Right lobe of liver (tissue), 4 donors: ENCODE results near the gene DGKK.

ENCODE experiments used
- POLR2A ChIP-seq: fragments of 450-650 bp; IDR thresholded peaks from one replicate; pipeline ENCODE4 v1.6.1; 2017; ENCODE audit warnings: antibody characterized with exemption, mild to moderate bottlenecking
- TF ChIP-seq, protein P1 (sequence below), 4 donors: fragments of 200-600 bp in 3 of 4; fragments of 450-650 bp in 1 of 4; IDR thresholded peaks; one replicate each; pipeline versions ENCODE4 v1.5.1 to v1.8.0; 2016 to 2022; ENCODE audit warnings: antibody characterized with exemption in 4 of 4, mild to moderate bottlenecking in 2 of 4
- donor health status: DM: no; HTN: no; CAD: no.
- donor health status: DM: no; HTN: no; CAD: no.
- donor health status: DM: no; HTN: yes; CAD: no.

DNA sequence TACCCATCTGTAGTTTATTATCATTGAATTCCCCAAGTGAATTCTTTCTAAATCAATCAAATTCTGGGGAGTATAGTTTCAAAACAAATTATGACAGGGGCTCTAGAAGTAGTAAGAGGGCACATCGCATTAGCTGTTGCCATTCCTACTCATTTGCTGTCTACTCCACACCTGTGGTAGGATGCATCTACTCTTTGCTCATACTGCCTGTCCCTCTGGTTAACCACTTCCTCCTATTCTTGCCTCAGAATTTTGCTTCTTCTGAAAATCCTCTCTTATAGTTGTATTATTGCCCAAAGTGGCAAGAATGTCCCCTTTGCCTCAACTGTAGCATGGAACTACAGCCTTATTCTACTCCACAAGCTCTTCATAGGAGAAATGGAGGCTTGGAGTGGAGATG lies 12.7 kb upstream of the DGKK start:
- TF ChIP-seq, protein P1, sequence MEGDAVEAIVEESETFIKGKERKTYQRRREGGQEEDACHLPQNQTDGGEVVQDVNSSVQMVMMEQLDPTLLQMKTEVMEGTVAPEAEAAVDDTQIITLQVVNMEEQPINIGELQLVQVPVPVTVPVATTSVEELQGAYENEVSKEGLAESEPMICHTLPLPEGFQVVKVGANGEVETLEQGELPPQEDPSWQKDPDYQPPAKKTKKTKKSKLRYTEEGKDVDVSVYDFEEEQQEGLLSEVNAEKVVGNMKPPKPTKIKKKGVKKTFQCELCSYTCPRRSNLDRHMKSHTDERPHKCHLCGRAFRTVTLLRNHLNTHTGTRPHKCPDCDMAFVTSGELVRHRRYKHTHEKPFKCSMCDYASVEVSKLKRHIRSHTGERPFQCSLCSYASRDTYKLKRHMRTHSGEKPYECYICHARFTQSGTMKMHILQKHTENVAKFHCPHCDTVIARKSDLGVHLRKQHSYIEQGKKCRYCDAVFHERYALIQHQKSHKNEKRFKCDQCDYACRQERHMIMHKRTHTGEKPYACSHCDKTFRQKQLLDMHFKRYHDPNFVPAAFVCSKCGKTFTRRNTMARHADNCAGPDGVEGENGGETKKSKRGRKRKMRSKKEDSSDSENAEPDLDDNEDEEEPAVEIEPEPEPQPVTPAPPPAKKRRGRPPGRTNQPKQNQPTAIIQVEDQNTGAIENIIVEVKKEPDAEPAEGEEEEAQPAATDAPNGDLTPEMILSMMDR (IDR thresholded peaks at IDR 0.05) = no peak
- no peak for TF ChIP-seq POLR2A
